ENCODE data around the gene KLHL6. TPM values are rescaled to one million over a fixed set of nuclear protein-coding genes. Genes with fewer than 3 reads are reported as not detected.

The KLHL6 gene
- total RNA-seq, 1 donor from 2014 or later: 46.1 TPM

DNA sequence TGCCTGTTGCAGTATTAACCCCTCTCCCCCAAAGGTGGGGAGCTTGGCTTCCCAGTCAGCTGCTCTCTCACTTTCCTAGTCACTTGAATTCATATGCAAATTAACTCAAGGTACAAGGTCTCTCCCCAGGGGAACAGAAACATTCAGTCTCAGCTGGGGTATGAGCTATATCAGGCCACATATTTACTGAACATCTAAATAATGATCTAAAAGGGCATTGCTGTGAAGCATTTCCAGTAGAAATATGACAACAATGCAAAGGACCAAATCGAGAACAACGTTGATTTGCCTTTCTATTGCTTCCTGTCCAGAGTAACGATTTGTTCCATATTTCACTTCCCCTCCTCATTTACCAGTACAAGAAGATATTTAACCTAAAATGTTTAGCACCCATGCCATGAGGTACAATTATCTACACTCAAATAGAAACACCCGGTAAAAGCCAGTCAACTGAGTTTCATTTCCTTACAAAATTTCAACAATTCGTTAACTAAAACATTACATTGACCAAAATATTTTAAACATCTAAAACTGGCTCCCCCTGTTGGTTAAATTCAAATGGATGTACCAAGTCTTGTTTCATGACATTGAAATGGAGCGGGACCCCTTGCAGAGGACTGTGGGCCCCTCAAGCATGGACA, 36.5 kb upstream of the KLHL6 start:
- peaks cover 5% of the 10 kb centered on the region for H3K27me3 Mint-ChIP-seq (ENCODE audit: unreplicated experiment)
- peaks cover 8% of the 10 kb centered on the region for H3K36me3 Mint-ChIP-seq (ENCODE audit: low read depth, unreplicated experiment)
- H3K4me3 Mint-ChIP-seq (ENCODE audit: unreplicated experiment): no peak overlapping the region
- H3K4me1 Mint-ChIP-seq (ENCODE audit: unreplicated experiment): peaks cover 7% of the 10 kb centered on the region
- no peak overlapping the region for H3K27ac Mint-ChIP-seq (ENCODE audit: unreplicated experiment)
- TF ChIP-seq CTCF (IDR thresholded peaks at IDR 0.05; ENCODE audit: unreplicated experiment): peak; percentile 22
- no peak for DNase-seq (ENCODE audit: low spot score)
- no peaks in the 10 kb centered on the region for H3K9me3 Mint-ChIP-seq (ENCODE audit: unreplicated experiment)

DNA sequence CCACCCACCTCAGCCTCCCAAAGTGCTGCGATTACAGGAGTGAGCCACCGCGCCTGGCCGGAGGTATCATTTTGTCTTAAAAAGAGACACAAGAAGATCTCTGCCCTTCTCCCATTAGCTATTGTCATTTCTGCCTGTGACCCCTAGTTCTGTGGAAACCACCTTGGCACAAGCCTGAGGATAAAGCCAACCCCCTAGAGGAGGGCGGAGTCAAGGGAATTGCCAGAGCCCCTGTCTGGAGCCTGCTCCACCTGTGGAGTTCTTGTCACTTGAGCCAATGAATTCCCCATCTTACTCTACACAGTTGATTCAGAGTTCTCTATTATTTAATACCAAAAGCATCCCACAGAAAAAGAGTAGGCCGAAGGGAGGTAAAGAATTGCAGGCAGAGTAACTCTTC, 34.9 kb upstream of the KLHL6 start:
- DNase-seq (ENCODE audit: low spot score): no peak
- Mint-ChIP-seq H3K36me3 (ENCODE audit: low read depth, unreplicated experiment) (peaks cover 8% of the 10 kb centered on the region), H3K4me3 (ENCODE audit: unreplicated experiment) (no peak overlapping the region), H3K9me3 (ENCODE audit: unreplicated experiment) (no peaks in the 10 kb centered on the region), H3K4me1 (ENCODE audit: unreplicated experiment) (peaks cover 7% of the 10 kb centered on the region), H3K27ac (ENCODE audit: unreplicated experiment) (no peak overlapping the region), H3K27me3 (ENCODE audit: unreplicated experiment) (peaks cover 5% of the 10 kb centered on the region)
- TF ChIP-seq CTCF (IDR thresholded peaks at IDR 0.05; ENCODE audit: unreplicated experiment): no peak

- Mint-ChIP-seq H3K9me3 (ENCODE audit: unreplicated experiment) (no peaks in the 10 kb centered on the region), H3K4me3 (ENCODE audit: unreplicated experiment) (no peak overlapping the region), H3K4me1 (ENCODE audit: unreplicated experiment) (peaks cover 22% of the 10 kb centered on the region), H3K27me3 (ENCODE audit: unreplicated experiment) (peaks cover 4% of the 10 kb centered on the region), H3K36me3 (ENCODE audit: low read depth, unreplicated experiment) (peaks cover 4% of the 10 kb centered on the region), H3K27ac (ENCODE audit: unreplicated experiment) (peak overlapping the region; percentile 33)
- DNase-seq (ENCODE audit: low spot score): no peak
- TF ChIP-seq CTCF (IDR thresholded peaks at IDR 0.05; ENCODE audit: unreplicated experiment): no peak
These were observed 31.8 kb upstream of the KLHL6 start for GRCh38 chr3:183587336-183587735.

DNA sequence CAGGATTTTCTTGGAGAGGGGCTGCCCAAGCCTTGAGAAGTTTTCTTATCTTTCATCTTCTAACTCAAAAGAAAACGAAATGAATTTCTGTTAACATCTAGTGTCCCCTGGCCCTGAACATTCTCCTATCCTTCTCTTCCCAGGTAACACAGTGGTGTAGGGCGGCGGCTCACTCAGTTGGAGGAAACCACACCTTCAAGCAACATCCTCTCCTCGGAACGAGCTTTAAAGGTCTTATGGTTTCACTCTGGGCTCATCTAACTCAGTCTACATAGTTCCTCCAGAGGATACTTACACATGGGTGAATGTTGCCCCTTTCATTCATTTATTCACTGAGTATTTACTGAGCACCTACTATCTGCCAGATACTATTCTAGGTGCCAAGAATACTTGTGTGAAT, 31.0 kb upstream of the KLHL6 start:
- Mint-ChIP-seq H3K9me3 (ENCODE audit: unreplicated experiment) (no peaks in the 10 kb centered on the region), H3K36me3 (ENCODE audit: low read depth, unreplicated experiment) (peaks cover 4% of the 10 kb centered on the region), H3K4me1 (ENCODE audit: unreplicated experiment) (peaks cover 22% of the 10 kb centered on the region), H3K27me3 (ENCODE audit: unreplicated experiment) (peaks cover 4% of the 10 kb centered on the region), H3K4me3 (ENCODE audit: unreplicated experiment) (no peak overlapping the region), H3K27ac (ENCODE audit: unreplicated experiment) (no peak overlapping the region)
- no peak for TF ChIP-seq CTCF (IDR thresholded peaks at IDR 0.05; ENCODE audit: unreplicated experiment)
- DNase-seq (ENCODE audit: low spot score): no peak

DNA sequence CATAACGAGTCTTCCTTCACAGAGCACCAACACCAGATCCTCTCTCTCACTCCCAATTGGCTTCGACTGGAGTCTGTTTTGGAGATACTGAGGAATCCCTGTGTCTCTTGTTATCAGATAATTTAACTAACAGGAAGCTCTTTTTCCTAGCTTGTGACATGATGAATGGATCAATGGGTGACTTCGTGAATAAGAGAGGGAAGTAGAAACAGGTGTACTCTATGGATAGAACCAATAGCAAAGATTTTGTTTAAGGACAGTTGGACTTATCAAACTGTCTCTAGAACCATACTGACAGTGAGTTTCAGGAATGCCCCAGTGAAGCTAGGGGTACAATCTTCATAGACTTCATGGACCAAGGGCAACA, 29.4 kb upstream of the KLHL6 start:
- no peak overlapping the region for H3K27ac Mint-ChIP-seq (ENCODE audit: unreplicated experiment)
- H3K27me3 Mint-ChIP-seq (ENCODE audit: unreplicated experiment): peaks cover 3% of the 10 kb centered on the region
- peaks cover 4% of the 10 kb centered on the region for H3K36me3 Mint-ChIP-seq (ENCODE audit: low read depth, unreplicated experiment)
- no peak for DNase-seq (ENCODE audit: low spot score)
- H3K4me3 Mint-ChIP-seq (ENCODE audit: unreplicated experiment): no peak overlapping the region
- no peak for TF ChIP-seq CTCF (IDR thresholded peaks at IDR 0.05; ENCODE audit: unreplicated experiment)
- no peaks in the 10 kb centered on the region for H3K9me3 Mint-ChIP-seq (ENCODE audit: unreplicated experiment)
- peaks cover 22% of the 10 kb centered on the region for H3K4me1 Mint-ChIP-seq (ENCODE audit: unreplicated experiment)
